Hematopoietic multipotent progenitor cell treated with erythropoietin and hydrocortisone succinate and interleukin-3 and kit ligand, for 17 days (in vitro differentiated cells): ENCODE results near the gene ARMH3.
"Not testable (repeated sequence)": the region's sequence is repeated elsewhere in the genome, so short reads cannot be mapped to it uniquely, and the experiment has no call there.

Experiments used
- DNase-seq: peaks from one replicate; pipeline ENCODE4 v3.0.0-alpha.2; 2015; ENCODE audit warnings: low spot score

Gene ARMH3

DNA sequence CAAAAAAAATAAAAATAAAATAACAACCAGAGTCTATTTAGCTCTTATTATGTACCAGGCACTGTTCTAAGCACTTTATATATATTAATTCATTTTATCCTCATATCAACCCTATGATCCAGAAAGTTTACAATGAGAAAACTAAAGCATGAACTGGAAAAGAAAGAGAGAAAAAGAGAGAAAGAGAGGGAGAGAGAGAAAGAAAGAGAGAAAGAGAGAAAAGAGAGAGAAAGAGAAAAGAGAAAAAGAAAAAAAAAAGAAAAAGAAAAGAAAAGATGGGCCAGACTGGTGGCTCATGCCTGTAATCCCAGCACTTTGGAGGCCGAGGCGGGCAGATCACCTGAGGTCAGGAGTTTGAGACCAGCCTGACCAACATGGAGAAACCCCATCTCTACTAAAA lies 9.9 kb downstream of the ARMH3 start:
- DNase-seq: no peak

- no peak for DNase-seq
These were observed 10.7 kb downstream of the ARMH3 start for GRCh38 chr10:102045292-102045691.

DNA sequence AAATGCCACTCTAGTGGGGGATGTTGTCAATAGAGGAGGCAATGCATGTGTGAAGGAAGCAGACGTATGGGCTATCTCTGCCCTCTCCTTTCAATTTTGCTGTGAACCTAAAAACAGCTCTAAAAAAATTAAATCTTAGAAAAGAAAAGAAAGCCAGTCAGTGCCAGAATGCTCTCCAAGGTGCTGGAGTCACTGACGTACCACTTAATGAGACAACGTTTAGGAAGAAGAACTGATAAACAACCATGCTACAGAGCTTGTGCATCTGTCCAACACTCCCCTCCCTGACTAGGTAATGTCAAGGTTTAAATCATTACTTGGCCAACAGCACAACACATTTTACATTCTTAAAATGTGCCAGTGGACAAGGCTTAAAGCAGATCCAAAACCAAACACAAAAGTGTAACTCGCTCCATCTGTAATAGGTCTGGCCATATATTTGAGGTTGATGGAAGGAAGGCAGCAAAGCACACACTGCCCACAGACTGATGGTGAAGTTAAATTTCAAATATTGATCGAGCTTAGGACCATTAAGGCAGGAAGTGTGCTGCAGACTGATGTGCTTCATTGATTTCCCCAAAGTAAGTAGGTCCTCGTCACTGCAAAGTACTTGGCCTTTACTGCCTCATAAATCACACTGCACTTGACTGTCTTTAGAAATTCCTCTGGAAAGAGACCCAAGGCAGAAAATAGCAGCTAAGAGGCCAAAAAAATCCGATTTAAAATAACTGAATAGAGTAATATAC lies 15.5 kb downstream of the ARMH3 start:
- DNase-seq: no peak

GRCh38 chr10:102038410-102038809 lies 17.6 kb downstream of the ARMH3 start:
- DNase-seq: no peak

DNA sequence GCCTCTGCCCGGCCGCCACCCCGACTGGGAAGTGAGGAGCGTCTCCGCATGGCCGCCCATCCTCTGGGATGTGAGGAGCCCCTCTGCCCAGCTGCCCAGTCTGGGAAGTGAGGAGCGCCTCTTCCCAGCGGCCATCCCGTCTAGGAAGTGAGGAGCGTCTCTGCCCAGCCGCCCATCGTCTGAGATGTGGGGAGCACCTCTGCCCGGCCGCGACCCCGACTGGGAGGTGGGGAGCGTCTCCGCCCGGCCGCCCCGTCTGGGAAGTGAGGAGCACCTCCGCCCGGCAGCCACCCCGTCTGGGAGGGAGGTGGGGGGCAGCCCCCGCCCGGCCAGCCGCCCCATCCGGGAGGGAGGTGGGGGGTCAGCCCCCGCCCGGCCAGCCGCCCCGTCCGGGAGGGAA lies 20.2 kb downstream of the ARMH3 start:
- DNase-seq: not testable (repeated sequence)

DNA sequence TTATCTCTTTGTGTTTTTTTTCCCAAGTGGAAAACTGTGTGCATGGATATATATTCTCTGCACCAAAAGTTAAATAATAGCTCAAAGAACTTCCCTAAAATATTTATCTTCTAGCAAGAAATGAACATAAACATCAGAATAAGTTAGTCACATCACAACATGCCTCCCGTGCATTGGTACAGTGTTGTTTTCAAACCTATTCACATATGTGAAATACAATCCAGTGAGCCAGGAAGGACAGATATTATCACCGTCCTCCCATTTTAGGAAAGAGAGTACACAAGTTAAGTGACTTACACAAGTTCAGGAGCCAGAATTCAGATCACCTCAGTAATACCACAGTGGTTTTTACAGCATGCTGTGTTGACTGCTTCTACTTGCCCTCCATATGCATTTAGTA lies 22.2 kb downstream of the ARMH3 start:
- DNase-seq: no peak

DNA sequence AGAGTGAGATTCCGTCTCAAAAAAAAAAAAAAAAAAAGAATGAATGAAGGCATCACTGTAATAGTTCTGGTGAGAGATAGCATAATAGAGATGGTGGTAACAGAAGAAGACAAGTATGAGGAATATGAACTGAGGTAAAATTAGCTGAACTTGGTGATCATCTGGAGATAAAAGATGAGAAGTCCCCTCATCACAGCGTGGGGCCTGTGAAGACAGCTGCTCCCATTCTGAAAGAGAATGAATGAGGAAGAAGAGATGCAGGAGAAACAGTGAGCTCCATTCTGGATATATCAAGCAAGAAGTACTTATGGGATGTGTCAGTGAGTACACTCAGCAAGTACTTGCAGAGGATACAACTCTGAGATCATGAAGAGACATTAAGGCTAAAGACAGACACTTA lies 28.7 kb downstream of the ARMH3 start:
- DNase-seq: no peak

DNA sequence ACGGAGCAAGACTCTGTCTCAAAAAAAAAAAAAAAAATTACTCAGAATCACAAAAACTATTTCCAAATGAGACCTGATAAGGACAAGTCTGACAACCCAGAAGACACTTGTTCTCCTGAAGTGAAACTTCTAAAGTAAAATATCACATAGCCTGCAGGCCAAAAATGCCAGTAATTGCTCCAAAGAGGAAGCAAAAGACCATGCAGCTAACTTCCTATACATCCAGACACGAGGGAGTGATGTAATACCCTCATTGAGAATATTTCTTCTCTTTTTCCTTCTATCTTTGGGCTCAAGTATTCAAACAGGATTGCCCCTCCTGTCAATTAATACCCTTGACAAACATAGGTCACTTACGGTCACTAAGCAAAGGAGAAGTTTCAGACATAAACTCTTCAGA lies 31.2 kb downstream of the ARMH3 start:
- DNase-seq: no peak

GRCh38 chr10:102020938-102021337 lies 35.0 kb downstream of the ARMH3 start:
- DNase-seq: no peak

DNA sequence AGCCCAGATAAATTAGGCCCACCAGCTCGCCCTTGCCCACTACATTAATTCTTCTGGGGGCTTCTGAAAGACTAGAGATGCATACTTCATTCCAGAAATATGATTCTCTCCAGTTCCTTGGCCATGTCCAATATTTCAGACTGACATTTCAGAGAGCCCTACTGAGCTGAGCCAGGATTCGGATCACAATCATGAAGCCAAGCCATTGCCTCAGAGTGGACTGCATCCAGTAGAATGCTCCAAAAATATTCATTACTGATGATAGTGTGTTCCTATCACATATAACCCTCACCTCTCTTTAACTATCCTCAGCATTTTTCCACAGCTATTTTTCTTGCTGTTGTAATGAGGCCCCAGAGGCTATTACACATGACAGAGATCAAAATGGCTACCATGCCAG lies 38.7 kb downstream of the ARMH3 start:
- no peak for DNase-seq

DNA sequence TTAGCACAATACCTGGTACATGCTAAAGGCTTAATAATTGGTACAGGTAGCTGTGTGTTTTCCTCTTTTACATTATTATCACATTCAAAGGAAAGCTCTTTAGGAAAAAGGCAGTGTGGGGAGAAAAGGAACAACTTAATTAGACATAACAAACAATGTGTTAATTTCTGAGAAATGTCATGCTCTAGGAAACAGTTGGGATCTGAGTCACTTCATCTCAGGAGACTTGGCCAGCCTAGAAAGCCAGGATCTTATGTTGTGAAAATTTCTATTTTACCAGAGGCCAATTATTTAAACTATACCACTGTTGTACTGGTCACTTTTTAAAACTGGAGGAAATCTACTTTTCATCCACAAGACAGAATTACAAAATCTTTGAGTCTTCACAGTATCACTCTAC lies 39.6 kb downstream of the ARMH3 start:
- no peak for DNase-seq

DNA sequence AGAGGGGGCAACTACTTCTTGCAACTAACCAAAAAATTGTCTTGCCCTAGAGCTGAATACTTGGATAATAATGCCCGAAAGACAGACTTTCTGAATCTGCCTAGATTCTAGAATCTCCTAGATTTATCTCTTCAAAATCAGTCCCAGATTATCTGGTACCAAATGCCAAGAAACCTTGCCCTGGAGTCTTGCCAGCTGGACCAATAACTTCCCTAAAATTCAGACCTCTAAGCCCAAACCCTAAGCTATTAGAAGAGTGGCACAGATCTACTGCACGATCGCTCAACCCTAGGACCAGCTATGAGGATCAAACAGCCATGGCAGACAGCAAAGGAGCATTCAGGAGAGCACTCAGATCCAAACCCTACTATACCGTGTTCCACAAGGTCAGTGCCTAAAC lies 45.0 kb downstream of the ARMH3 start:
- no peak for DNase-seq

DNA sequence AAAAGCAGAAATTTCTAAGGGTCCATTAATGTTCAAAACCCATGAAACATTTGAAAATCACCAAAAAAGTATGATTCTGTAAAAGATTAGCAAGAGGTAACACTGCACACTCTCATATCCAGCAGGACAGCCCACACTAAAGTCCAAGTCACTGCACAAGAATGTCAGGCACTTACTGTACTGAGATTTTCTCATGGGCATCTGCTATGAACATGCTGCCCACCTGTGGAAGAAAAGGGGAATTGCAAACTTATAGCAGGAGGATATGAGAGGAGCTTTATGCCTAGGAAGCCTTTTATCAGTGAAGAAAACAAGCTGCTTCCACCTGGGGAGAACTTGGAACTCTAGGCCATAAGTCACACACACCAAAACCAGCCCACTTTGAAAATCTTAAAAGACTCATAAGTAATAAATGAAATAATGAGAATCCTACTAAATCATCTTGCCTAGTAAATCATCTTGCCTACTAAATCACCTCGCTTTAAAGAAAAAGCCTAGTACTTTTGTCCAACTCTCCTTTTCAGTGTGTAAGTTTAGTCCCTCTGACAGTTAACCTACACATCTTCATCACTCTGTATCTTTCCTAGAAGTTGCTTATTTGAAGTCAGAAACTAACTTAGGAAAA lies 46.1 kb downstream of the ARMH3 start:
- peak; percentile 88 for DNase-seq

GRCh38 chr10:102007796-102008195 lies 48.2 kb downstream of the ARMH3 start:
- DNase-seq: no peak

- peak; percentile 69 for DNase-seq
These were observed 48.9 kb downstream of the ARMH3 start for GRCh38 chr10:102007031-102007430.

DNA sequence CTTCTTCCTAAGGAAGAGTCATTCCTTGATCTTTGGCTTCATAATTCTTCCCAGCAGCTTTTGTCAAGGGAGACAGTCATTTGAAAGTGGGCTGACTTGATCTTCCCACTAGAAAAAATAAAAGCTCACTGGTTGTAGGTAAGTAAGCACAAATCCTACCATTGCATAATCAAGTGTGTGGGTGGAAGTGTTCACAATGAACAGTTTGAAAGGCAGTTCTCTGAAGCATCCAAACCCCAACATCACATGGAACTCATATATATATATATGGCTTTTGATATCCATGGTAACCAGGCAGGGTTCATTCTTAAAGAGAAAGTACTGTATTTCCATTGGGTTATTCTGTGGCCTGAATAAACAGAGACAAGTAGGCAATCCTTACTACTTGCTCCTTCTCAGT lies 51.6 kb downstream of the ARMH3 start:
- no peak for DNase-seq

DNA sequence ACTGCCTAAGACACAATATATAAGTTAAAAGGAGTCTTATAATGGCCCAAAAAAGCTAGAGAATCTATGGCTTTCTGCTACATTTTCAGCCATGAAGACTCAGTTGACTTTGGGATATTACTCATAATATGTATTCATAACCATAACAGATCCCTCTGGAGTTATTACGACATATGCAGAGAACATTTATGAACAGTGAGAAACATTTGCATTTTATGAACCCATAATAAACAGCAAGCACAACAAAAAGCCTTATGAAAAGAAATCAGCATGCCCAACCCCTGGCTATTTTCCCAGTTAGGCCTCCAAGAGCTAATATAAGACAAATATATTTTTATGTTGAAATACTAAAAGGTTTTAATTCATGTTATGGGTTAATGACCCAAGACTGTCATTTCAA lies 52.4 kb downstream of the ARMH3 start:
- no peak for DNase-seq

GRCh38 chr10:102001435-102002068 lies 54.4 kb downstream of the ARMH3 start:
- DNase-seq: no peak

DNA sequence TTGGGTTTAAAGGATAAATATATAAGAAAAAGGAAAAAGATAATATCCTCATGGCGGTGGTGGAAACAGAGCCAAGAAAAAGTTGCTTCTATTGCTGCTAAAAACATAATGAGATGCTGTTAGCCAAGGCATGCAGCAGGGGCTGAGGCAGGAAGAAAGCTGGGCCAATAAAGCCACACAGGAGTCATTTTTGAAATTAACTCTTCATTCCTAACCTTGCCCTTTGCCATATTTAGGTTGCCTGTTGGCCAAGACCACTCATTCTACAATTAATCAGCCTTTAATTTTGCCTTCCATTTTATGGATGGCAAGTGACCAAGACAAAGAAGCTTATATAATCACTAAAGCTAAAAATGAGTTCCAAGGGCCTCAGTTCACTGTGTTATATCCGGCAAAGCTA lies 58.2 kb downstream of the ARMH3 start:
- no peak for DNase-seq

DNA sequence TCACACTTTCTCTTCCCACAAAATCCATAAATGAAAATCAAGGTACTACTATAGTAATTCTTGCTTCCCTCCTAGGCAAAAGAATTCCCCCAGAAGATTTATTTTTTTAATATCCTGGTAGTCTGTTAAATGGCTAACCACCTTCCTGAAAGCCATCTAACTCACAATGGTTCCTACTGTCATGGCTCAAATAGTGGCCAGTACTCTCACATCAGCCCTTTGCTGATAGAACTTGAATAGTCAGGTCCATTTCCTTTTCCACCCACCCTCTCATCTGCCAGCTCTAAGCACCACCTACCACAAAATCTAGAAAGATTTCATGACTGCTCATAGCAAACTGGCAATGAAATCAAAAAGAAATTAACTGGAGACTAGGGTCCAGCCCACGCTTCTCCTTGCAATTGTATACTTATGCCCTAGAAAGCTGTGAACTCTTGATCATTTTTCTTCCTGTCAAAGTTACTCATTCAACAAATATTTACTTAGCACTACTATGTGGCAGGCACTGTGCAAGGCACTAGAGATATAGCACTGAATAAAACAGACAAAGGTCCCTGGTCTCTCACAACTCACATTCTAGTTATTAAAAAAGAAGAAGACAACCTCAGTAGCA lies 60.4 kb downstream of the ARMH3 start:
- no peak for DNase-seq

- no peak for DNase-seq
These were observed 62.2 kb downstream of the ARMH3 start for GRCh38 chr10:101993651-101994200.

GRCh38 chr10:101993221-101993620 lies 62.8 kb downstream of the ARMH3 start:
- no peak for DNase-seq

- DNase-seq: no peak
These were observed 68.8 kb downstream of the ARMH3 start for GRCh38 chr10:101987136-101987535.
